ENCODE results near the gene CACNB4. TPM values are rescaled to one million over a fixed set of nuclear protein-coding genes. Genes with fewer than 3 reads are reported as not detected.

CACNB4 gene
- polyA plus RNA-seq, 1 donor from 2014 or later: 29.0 TPM

GRCh38 chr2:152047824-152048471 is 50.9 kb downstream of the CACNB4 start:
- no peaks in the 10 kb centered on the region for H3K36me3 ChIP-seq (ENCODE audit: insufficient read depth, low read length)
- no peak for TF ChIP-seq POLR2AphosphoS5 (IDR thresholded peaks at IDR 0.05)
- TF ChIP-seq, protein P1, sequence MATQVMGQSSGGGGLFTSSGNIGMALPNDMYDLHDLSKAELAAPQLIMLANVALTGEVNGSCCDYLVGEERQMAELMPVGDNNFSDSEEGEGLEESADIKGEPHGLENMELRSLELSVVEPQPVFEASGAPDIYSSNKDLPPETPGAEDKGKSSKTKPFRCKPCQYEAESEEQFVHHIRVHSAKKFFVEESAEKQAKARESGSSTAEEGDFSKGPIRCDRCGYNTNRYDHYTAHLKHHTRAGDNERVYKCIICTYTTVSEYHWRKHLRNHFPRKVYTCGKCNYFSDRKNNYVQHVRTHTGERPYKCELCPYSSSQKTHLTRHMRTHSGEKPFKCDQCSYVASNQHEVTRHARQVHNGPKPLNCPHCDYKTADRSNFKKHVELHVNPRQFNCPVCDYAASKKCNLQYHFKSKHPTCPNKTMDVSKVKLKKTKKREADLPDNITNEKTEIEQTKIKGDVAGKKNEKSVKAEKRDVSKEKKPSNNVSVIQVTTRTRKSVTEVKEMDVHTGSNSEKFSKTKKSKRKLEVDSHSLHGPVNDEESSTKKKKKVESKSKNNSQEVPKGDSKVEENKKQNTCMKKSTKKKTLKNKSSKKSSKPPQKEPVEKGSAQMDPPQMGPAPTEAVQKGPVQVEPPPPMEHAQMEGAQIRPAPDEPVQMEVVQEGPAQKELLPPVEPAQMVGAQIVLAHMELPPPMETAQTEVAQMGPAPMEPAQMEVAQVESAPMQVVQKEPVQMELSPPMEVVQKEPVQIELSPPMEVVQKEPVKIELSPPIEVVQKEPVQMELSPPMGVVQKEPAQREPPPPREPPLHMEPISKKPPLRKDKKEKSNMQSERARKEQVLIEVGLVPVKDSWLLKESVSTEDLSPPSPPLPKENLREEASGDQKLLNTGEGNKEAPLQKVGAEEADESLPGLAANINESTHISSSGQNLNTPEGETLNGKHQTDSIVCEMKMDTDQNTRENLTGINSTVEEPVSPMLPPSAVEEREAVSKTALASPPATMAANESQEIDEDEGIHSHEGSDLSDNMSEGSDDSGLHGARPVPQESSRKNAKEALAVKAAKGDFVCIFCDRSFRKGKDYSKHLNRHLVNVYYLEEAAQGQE (IDR thresholded peaks at IDR 0.05; ENCODE audit: borderline replicate concordance): no peak
- no peak for TF ChIP-seq CTCF (IDR thresholded peaks at IDR 0.05; ENCODE audit: poor library complexity, severe bottlenecking)
- no peak for TF ChIP-seq MXI1 (conservative IDR thresholded peaks at IDR 0.05; ENCODE audit: poor library complexity, severe bottlenecking)
- TF ChIP-seq EP300 (conservative IDR thresholded peaks at IDR 0.05; ENCODE audit: poor library complexity, severe bottlenecking): no peak
- TF ChIP-seq TAF1 (IDR thresholded peaks at IDR 0.05; ENCODE audit: low read depth): no peak
- no peak for TF ChIP-seq EZH2 (IDR thresholded peaks at IDR 0.05; ENCODE audit: borderline replicate concordance, insufficient read depth, low read length, poor library complexity, severe bottlenecking)
- no peak for TF ChIP-seq RAD21 (conservative IDR thresholded peaks at IDR 0.05)
- no peak for TF ChIP-seq SMC3 (conservative IDR thresholded peaks at IDR 0.05; ENCODE audit: poor library complexity)
- no peaks in the 10 kb centered on the region for H3K79me2 ChIP-seq (replicated peaks; ENCODE audit: insufficient read depth, low read length)
- H2AFZ ChIP-seq (ENCODE audit: low read depth, low read length): no peak overlapping the region
- H3K9me3 ChIP-seq (ENCODE audit: low read length): no peaks in the 10 kb centered on the region
- H4K20me1 ChIP-seq (ENCODE audit: insufficient read depth): no peaks in the 10 kb centered on the region
- no peak overlapping the region for H3K4me3 ChIP-seq (ENCODE audit: low read length)
- H3F3A ChIP-seq (ENCODE audit: insufficient read depth, low read length, poor library complexity, severe bottlenecking): no peaks in the 10 kb centered on the region
- H3K9ac ChIP-seq (ENCODE audit: low read length): no peak overlapping the region
- H3K9me2 ChIP-seq (ENCODE audit: insufficient read depth, low read length): no peaks in the 10 kb centered on the region
- H3K27me3 ChIP-seq (ENCODE audit: insufficient read depth, low read depth, low read length): no peaks in the 10 kb centered on the region
- no peak overlapping the region for H3K27ac ChIP-seq (ENCODE audit: low read length)
- no peak overlapping the region for H3K4me2 ChIP-seq (ENCODE audit: low read length)

DNA sequence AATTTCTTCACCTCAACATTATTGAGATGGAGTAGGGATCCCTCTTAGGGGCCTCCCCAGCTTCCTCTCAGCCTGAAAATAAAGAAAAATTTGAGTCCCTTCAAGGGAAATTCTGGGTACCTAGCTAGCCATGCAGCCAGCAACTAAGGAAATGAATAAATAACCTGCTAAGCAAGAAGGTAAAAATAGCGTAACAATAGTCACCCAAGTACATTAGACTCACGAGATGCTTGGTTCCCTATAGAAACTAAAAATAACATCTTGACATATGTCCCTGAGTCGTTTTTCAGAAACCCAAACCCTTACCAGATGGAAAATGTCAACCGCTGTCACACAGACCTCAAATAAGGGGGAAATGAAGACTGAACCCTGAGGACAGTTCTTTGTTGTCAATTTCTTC is 51.9 kb downstream of the CACNB4 start:
- no peak overlapping the region for H3K27ac ChIP-seq (ENCODE audit: low read length)
- TF ChIP-seq POLR2AphosphoS5 (IDR thresholded peaks at IDR 0.05): no peak
- no peak for TF ChIP-seq MXI1 (conservative IDR thresholded peaks at IDR 0.05; ENCODE audit: poor library complexity, severe bottlenecking)
- TF ChIP-seq CTCF (IDR thresholded peaks at IDR 0.05; ENCODE audit: poor library complexity, severe bottlenecking): no peak
- TF ChIP-seq SMC3 (conservative IDR thresholded peaks at IDR 0.05; ENCODE audit: poor library complexity): no peak
- no peak for TF ChIP-seq TAF1 (IDR thresholded peaks at IDR 0.05; ENCODE audit: low read depth)
- TF ChIP-seq EP300 (conservative IDR thresholded peaks at IDR 0.05; ENCODE audit: poor library complexity, severe bottlenecking): no peak
- no peak for TF ChIP-seq EZH2 (IDR thresholded peaks at IDR 0.05; ENCODE audit: borderline replicate concordance, insufficient read depth, low read length, poor library complexity, severe bottlenecking)
- TF ChIP-seq RAD21 (conservative IDR thresholded peaks at IDR 0.05): no peak
- TF ChIP-seq, protein P1 (IDR thresholded peaks at IDR 0.05; ENCODE audit: borderline replicate concordance): no peak
- H3F3A ChIP-seq (ENCODE audit: insufficient read depth, low read length, poor library complexity, severe bottlenecking): no peaks in the 10 kb centered on the region
- H3K4me2 ChIP-seq (ENCODE audit: low read length): no peak overlapping the region
- no peaks in the 10 kb centered on the region for H3K9me3 ChIP-seq (ENCODE audit: low read length)
- H3K27me3 ChIP-seq (ENCODE audit: insufficient read depth, low read depth, low read length): no peaks in the 10 kb centered on the region
- H3K36me3 ChIP-seq (ENCODE audit: insufficient read depth, low read length): no peaks in the 10 kb centered on the region
- H3K9ac ChIP-seq (ENCODE audit: low read length): no peak overlapping the region
- no peaks in the 10 kb centered on the region for H3K79me2 ChIP-seq (replicated peaks; ENCODE audit: insufficient read depth, low read length)
- no peak overlapping the region for H3K4me3 ChIP-seq (ENCODE audit: low read length)
- H2AFZ ChIP-seq (ENCODE audit: low read depth, low read length): no peak overlapping the region
- no peaks in the 10 kb centered on the region for H3K9me2 ChIP-seq (ENCODE audit: insufficient read depth, low read length)
- H4K20me1 ChIP-seq (ENCODE audit: insufficient read depth): no peaks in the 10 kb centered on the region
